HCT116 (cell line): ENCODE data around the gene SAMD4A. TPM values are rescaled to one million over a fixed set of nuclear protein-coding genes. Genes with fewer than 3 reads are reported as not detected.

Source experiments
- ATAC-seq: fragments of 200-7000 bp; cut with Tn5 transposase; 2 replicates; pipeline ENCODE4 v1.9.1; 2020; ENCODE audit warnings: mild to moderate bottlenecking, moderate library complexity
- BruUV-seq: library from RNA; stranded (reverse); fragments of 400-500 nt; replicated peaks from 2 replicates; lab custom pipeline; 2021; lab: Mats Ljungman, UMichigan
- CTCF ChIA-PET: fragments of 300-600 bp; sonication (Branson Sonifier 250); formaldehyde crosslinking; loops from one replicate; lab custom pipeline; 2021; ENCODE audit warnings: antibody characterized with exemption; lab: Charles Lee
- POLR2A ChIA-PET: fragments of 300-600, 350-600 bp; sonication (Branson Sonifier 250); formaldehyde crosslinking; loops from one replicate; lab custom pipeline; 2021; ENCODE audit warnings: antibody characterized with exemption; lab: Charles Lee
- RAD21 ChIA-PET, 2 experiments: fragments of 300-600 bp; sonication (Branson Sonifier 250); formaldehyde crosslinking; loops; one replicate each; lab custom pipeline; 2023; ENCODE audit warnings: low total read pairs in 2 of 2; ENCODE audit not compliant: uncharacterized antibody in 2 of 2, unreplicated experiment in 2 of 2, low non-redundant PET in 1 of 2; lab: Charles Lee
- DNase-seq: peaks from one replicate; pipeline ENCODE4 v3.0.0-alpha.2; 2010; ENCODE audit warnings: low read depth, low spot score
- H2AFZ ChIP-seq: fragments of 200-600 bp; shearing (Covaris generic), sonication (generic); 2 replicates; pipeline ENCODE4 v1.6.1; 2017; ENCODE audit warnings: low read depth, mixed run types, mixed read lengths, antibody characterized with exemption, low read length; ENCODE audit not compliant: poor library complexity, severe bottlenecking
- H3K27ac ChIP-seq: 2 replicates; pipeline ENCODE4 v1.5.1; 2012; ENCODE audit warnings: low read depth, low read length
- H3K27me3 ChIP-seq: fragments of 200-600 bp; sonication (generic); 2 replicates; pipeline ENCODE4 v1.6.1; 2016; ENCODE audit warnings: mixed run types, low read length, mixed read lengths; ENCODE audit not compliant: insufficient read depth
- H3K36me3 ChIP-seq, 2 experiments: fragments of 200-500 bp in 1 of 2; fragments of 200-600 bp in 1 of 2; sonication (Bioruptor generic) in 1 of 2; sonication (generic) in 1 of 2; 2 replicates each; pipeline versions ENCODE4 v1.5.1 to v1.6.1; 2014 to 2016; ENCODE audit warnings: low read length in 2 of 2, inconsistent platforms in 1 of 2, mixed read lengths in 1 of 2, mixed run types in 1 of 2; ENCODE audit not compliant: insufficient read depth in 2 of 2, control insufficient read depth in 1 of 2
- H3K4me1 ChIP-seq, 2 experiments: fragments of 200-600 bp in 1 of 2; sonication (generic) in 1 of 2; 2 replicates each; pipeline versions ENCODE4 v1.5.1 to v1.6.1; 2012 to 2017; ENCODE audit warnings: low read length in 2 of 2, inconsistent platforms in 1 of 2, mild to moderate bottlenecking in 1 of 2, mixed read lengths in 1 of 2, mixed run types in 1 of 2, moderate library complexity in 1 of 2; ENCODE audit not compliant: insufficient read depth in 2 of 2, control insufficient read depth in 1 of 2
- H3K4me2 ChIP-seq: fragments of 200-600 bp; sonication (generic); 2 replicates; pipeline ENCODE4 v1.6.1; 2017; ENCODE audit warnings: mixed run types, low read length, mixed read lengths
- H3K4me3 ChIP-seq, 2 experiments: fragments of 200-600 bp in 1 of 2; sonication (generic) in 1 of 2; replicated peaks in 1 of 2; 2 replicates each; pipeline ENCODE4 v1.5.1; 2011 to 2016; ENCODE audit warnings: low read length in 2 of 2, control low read depth in 1 of 2, low read depth in 1 of 2, mild to moderate bottlenecking in 1 of 2, mixed read lengths in 1 of 2, mixed run types in 1 of 2
- H3K79me2 ChIP-seq: fragments of 200-600 bp; sonication (generic); 2 replicates; pipeline ENCODE4 v1.6.1; 2017; ENCODE audit warnings: mild to moderate bottlenecking, mixed run types, low read length, moderate library complexity, mixed read lengths; ENCODE audit not compliant: insufficient read depth
- H3K9ac ChIP-seq: fragments of 200-600 bp; sonication (generic); 2 replicates; pipeline ENCODE4 v1.6.1; 2016; ENCODE audit warnings: low read length, mixed read lengths
- H3K9me2 ChIP-seq: fragments of 200-600 bp; sonication (generic), shearing (Covaris generic); 2 replicates; pipeline ENCODE4 v1.6.1; 2017; ENCODE audit warnings: mixed run types, mild to moderate bottlenecking, moderate library complexity; ENCODE audit not compliant: insufficient read depth
- H3K9me3 ChIP-seq, 2 experiments: fragments of 200-500 bp in 1 of 2; fragments of 200-600 bp in 1 of 2; sonication (Bioruptor generic) in 1 of 2; sonication (generic) in 1 of 2; 2 replicates each; pipeline ENCODE4 v1.6.1; 2014 to 2017; ENCODE audit warnings: low read length in 2 of 2, mixed read lengths in 2 of 2, inconsistent platforms in 1 of 2, low read depth in 1 of 2, mild to moderate bottlenecking in 1 of 2, mixed run types in 1 of 2, moderate library complexity in 1 of 2; ENCODE audit not compliant: control insufficient read depth in 1 of 2, insufficient read depth in 1 of 2
- H4K20me1 ChIP-seq: fragments of 200-600 bp; sonication (generic), shearing (Covaris generic); 2 replicates; pipeline ENCODE4 v1.6.1; 2017; ENCODE audit warnings: mixed run types, mild to moderate bottlenecking, moderate library complexity; ENCODE audit not compliant: insufficient read depth
- ATF3 ChIP-seq: IDR thresholded peaks from 2 replicates; pipeline ENCODE4 v1.6.1; 2012
- CBX3 ChIP-seq: IDR thresholded peaks from 2 replicates; pipeline ENCODE4 v1.6.1; 2012; ENCODE audit warnings: low read depth
- CEBPB ChIP-seq: IDR thresholded peaks from 2 replicates; pipeline ENCODE4 v1.6.1; 2012; ENCODE audit warnings: low read depth
- EGR1 ChIP-seq: IDR thresholded peaks from 2 replicates; pipeline ENCODE4 v1.6.1; 2012; ENCODE audit warnings: low read depth
- EZH2 ChIP-seq: fragments of 200-600 bp; sonication (generic); IDR thresholded peaks from 2 replicates; pipeline ENCODE4 v1.6.1; 2017; ENCODE audit warnings: antibody characterized with exemption, mixed run types
- EZH2phosphoT487 ChIP-seq: fragments of 200-600 bp; IDR thresholded peaks from 2 replicates; pipeline ENCODE4 v1.6.1; 2018; ENCODE audit warnings: antibody characterized with exemption, borderline replicate concordance
- FOSL1 ChIP-seq: IDR thresholded peaks from 2 replicates; pipeline ENCODE4 v1.6.1; 2012; ENCODE audit warnings: low read depth
- JUND ChIP-seq: IDR thresholded peaks from 2 replicates; pipeline ENCODE4 v1.6.1; 2012
- MAX ChIP-seq: IDR thresholded peaks from 2 replicates; pipeline ENCODE4 v1.6.1; 2012
- RAD21 ChIP-seq: IDR thresholded peaks from 2 replicates; pipeline ENCODE4 v1.6.1; 2012; ENCODE audit warnings: low read depth, mild to moderate bottlenecking
- SP1 ChIP-seq: IDR thresholded peaks from 2 replicates; pipeline ENCODE4 v1.6.1; 2012; ENCODE audit warnings: low read depth
- YY1 ChIP-seq: IDR thresholded peaks from 2 replicates; pipeline ENCODE4 v1.6.1; 2011; ENCODE audit warnings: low read length, low read depth, moderate library complexity, mild to moderate bottlenecking; ENCODE audit not compliant: insufficient replicate concordance; ENCODE audit errors: extremely low read depth
- ZFX ChIP-seq: fragments of 450-650 bp; IDR thresholded peaks from 2 replicates; pipeline ENCODE4 v1.6.1; 2017
- ZNF274 ChIP-seq: fragments of 200-500 bp; sonication (Bioruptor generic); IDR thresholded peaks from 2 replicates; pipeline ENCODE4 v1.6.1; 2014; ENCODE audit warnings: mild to moderate bottlenecking, low read depth, low read length, inconsistent platforms
- intact Hi-C: fragments of 100-400 bp; cut with micrococcal nuclease; formaldehyde crosslinking; loops from 2 replicates; pipeline ENCODE4 v1.10.0; 2022
- total RNA-seq: library from RNA; stranded (reverse); gene quantifications from one replicate; pipeline ENCODE4 v1.2.1, GENCODE V29; 2021; ENCODE audit not compliant: unreplicated experiment

SAMD4A gene
- total RNA-seq, 1 experiment from 2014 or later, result 9.0 TPM

- Histone ChIP-seq H3K4me3 (no peak overlapping the region), H3K9ac (no peak overlapping the region), H4K20me1 (no peaks in the 10 kb centered on the region), H3K36me3 (no peaks in the 10 kb centered on the region), H3K4me2 (no peak overlapping the region), H3K9me2 (no peaks in the 10 kb centered on the region), H3K27ac (no peak overlapping the region), H3K4me1 (no peaks in the 10 kb centered on the region), H3K27me3 (no peaks in the 10 kb centered on the region)
- no peak for ATAC-seq
- CTCF ChIA-PET, result no interaction called here
- DNase-seq, result no peak
- POLR2A ChIA-PET, result no interaction called here
- RAD21 ChIA-PET, result no interaction called here
- BruUV-seq, result no TSS peak
- intact Hi-C loops, result no loop called here
- TF ChIP-seq MAX (no peak), RAD21 (no peak), CBX3 (no peak), SP1 (no peak), ZFX (no peak), FOSL1 (no peak), ZNF274 (no peak), YY1 (no peak), EGR1 (no peak), EZH2phosphoT487 (no peak), EZH2 (no peak), CEBPB (no peak), JUND (no peak), ATF3 (no peak)
- TF ChIP-seq, all 23 proteins: peak for 0
- H3K9me3 ChIP-seq, result no peaks in the 10 kb centered on the region
- no peak overlapping the region for H2AFZ ChIP-seq
- no peaks in the 10 kb centered on the region for H3K79me2 ChIP-seq
Measured at GRCh38 chr14:54763761-54764160, 196.8 kb downstream of the SAMD4A start.
